Measurements from ENCODE around the gene PDE4B.
"Not testable (repeated sequence)": the region's sequence is repeated elsewhere in the genome, so short reads cannot be mapped to it uniquely, and the experiment has no call there.

The PDE4B gene

DNA sequence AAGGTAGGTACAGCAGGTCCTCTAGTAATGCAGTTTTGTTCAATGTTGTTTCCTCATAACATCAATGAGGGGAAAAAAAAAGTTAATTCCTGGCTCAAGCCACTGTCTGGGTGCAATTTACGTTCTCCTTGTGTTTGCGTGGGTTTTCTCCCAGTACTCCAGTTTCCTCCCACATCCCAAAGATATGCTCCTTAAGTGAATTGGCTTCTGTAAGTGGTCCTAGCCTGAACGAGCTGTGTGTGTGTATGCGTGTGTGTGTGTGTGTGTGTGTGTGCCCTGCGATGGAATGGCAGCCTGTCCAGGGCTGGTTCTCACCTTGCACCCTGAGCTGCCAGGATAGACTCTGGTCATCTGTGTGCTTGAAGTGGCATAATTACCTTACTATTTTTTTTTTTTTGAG lies 332.0 kb downstream of the PDE4B start:
- no peak for DNase-seq
- Histone ChIP-seq H3K4me3 (ENCODE audit: low read depth, low read length) (no peak overlapping the region), H3K27me3 (replicated peaks) (no peaks in the 10 kb centered on the region), H3K36me3 (replicated peaks) (no peaks in the 10 kb centered on the region), H3K27ac (no peak overlapping the region)
- in situ Hi-C loops (cut with HindIII; ENCODE audit: low pct_ligation_motif_present, low sequenced_read_pairs), result no loop called here
- TF ChIP-seq, protein P1, sequence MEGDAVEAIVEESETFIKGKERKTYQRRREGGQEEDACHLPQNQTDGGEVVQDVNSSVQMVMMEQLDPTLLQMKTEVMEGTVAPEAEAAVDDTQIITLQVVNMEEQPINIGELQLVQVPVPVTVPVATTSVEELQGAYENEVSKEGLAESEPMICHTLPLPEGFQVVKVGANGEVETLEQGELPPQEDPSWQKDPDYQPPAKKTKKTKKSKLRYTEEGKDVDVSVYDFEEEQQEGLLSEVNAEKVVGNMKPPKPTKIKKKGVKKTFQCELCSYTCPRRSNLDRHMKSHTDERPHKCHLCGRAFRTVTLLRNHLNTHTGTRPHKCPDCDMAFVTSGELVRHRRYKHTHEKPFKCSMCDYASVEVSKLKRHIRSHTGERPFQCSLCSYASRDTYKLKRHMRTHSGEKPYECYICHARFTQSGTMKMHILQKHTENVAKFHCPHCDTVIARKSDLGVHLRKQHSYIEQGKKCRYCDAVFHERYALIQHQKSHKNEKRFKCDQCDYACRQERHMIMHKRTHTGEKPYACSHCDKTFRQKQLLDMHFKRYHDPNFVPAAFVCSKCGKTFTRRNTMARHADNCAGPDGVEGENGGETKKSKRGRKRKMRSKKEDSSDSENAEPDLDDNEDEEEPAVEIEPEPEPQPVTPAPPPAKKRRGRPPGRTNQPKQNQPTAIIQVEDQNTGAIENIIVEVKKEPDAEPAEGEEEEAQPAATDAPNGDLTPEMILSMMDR (IDR thresholded peaks at IDR 0.05; ENCODE audit: low read depth, low read length, missing control alignments), result no peak

DNA sequence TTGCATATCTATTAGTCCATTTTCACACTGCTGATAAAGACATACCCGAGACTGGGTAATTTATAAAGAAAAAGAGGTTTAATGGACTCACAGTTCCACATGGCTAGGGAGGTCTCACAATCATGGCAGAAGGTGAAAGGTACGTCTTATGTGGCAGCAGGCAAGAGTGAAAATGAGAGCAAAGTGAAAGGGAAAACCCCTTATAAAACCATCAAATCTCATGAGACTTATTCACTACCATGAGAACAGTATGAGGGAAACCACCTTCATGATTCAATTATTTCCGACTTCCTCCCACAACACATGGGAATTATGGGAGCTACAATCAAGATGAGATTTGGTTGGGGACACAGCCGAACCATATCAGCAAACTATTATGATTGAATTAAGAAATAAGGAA lies 335.9 kb downstream of the PDE4B start:
- H3K27me3 ChIP-seq (replicated peaks); H3K36me3 ChIP-seq (replicated peaks); H3K4me3 ChIP-seq (ENCODE audit: low read depth, low read length); H3K27ac ChIP-seq; in situ Hi-C loops (cut with HindIII; ENCODE audit: low pct_ligation_motif_present, low sequenced_read_pairs); DNase-seq: not testable (repeated sequence)

DNA sequence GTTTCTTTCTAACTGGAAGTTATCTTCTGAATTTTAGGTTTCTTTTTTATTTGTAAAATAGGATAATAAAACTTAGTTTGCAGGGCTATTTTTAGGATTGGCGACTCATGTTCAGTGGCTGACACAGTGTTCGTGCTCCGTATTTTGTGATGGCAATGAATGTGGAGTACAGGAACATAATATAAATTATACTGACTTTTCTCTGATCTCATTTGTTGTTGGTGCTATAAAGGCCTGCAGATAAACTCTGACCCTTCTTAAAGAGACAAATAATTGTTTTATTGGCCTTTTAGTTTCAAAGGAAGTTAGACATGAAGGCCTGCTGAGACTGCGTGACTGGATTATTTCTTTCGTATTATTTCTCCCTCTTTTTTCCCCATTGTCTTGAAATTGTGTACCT lies 339.6 kb downstream of the PDE4B start:
- H3K27ac ChIP-seq, result no peak overlapping the region
- H3K27me3 ChIP-seq (replicated peaks), result no peaks in the 10 kb centered on the region
- in situ Hi-C loops (cut with HindIII; ENCODE audit: low pct_ligation_motif_present, low sequenced_read_pairs), result no loop called here
- no peaks in the 10 kb centered on the region for H3K36me3 ChIP-seq (replicated peaks)
- DNase-seq, result no peak
- TF ChIP-seq, protein P1 (IDR thresholded peaks at IDR 0.05; ENCODE audit: low read depth, low read length, missing control alignments), result no peak
- H3K4me3 ChIP-seq (ENCODE audit: low read depth, low read length), result no peak overlapping the region

DNA sequence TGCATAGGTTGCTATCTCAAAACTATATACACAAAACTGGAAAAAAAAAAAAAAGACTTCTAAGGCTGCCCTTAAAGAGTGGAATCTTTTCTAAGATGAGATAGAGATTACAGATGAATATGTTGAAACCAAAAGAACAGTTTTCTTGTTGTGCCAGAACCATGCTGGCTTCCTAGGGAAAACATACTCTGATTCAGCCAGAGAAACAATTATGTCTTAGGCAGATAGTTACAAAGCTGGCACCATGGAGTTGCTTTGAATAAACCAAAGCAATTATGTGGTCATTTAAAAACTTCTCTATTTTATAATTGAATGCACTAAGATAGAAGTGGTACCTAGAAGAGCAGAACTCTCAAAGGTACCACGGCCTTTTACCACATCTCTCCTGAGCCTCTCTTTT lies 341.3 kb downstream of the PDE4B start:
- no peak overlapping the region for H3K27ac ChIP-seq
- H3K4me3 ChIP-seq (ENCODE audit: low read depth, low read length), result no peak overlapping the region
- TF ChIP-seq, protein P1 (IDR thresholded peaks at IDR 0.05; ENCODE audit: low read depth, low read length, missing control alignments), result no peak
- in situ Hi-C loops (cut with HindIII; ENCODE audit: low pct_ligation_motif_present, low sequenced_read_pairs), result no loop called here
- no peaks in the 10 kb centered on the region for H3K27me3 ChIP-seq (replicated peaks)
- H3K36me3 ChIP-seq (replicated peaks), result no peaks in the 10 kb centered on the region
- no peak for DNase-seq

DNA sequence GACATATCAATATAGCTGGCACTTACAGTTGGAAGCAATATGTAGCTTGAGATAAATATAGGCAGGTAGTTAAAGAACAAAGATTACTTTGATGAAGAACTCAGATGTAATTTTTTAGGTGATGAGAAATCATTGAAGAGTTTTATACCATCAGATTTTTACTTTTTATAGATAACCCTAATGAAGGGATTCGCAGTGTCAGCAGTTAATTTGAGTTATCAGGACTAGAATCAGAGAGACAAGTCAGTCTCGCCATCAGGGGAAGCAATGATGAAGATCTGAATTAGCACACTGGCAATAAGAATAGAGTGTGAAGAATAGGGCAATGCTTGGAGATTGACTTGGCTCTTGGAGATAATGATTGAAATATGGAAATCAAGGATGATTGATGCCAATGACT lies 342.5 kb downstream of the PDE4B start:
- Histone ChIP-seq H3K36me3 (replicated peaks) (no peaks in the 10 kb centered on the region), H3K27ac (no peak overlapping the region), H3K4me3 (ENCODE audit: low read depth, low read length) (no peak overlapping the region), H3K27me3 (replicated peaks) (no peaks in the 10 kb centered on the region)
- in situ Hi-C loops (cut with HindIII; ENCODE audit: low pct_ligation_motif_present, low sequenced_read_pairs), result no loop called here
- DNase-seq, result no peak
- TF ChIP-seq, protein P1 (IDR thresholded peaks at IDR 0.05; ENCODE audit: low read depth, low read length, missing control alignments), result no peak

DNA sequence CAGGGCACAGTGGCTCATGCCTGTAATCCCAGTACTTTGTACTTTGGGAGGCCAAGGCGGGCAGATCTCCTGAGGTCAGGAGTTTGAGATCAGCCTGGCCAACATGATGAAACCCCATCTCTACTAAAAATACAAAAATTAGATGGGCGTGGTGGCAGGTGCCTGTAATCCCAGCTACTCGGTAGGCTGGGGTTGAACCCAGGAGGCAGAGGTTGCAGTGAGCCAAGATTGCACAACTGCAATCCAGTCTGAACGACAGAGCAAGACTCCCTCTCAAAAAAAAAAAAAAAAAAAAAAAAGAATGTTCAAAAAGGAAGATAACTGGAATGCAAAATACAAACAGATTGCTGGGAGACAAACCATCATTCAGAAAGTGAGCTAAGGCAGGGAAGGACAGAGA lies 343.7 kb downstream of the PDE4B start:
- H3K4me3 ChIP-seq (ENCODE audit: low read depth, low read length); DNase-seq; H3K27ac ChIP-seq; H3K36me3 ChIP-seq (replicated peaks); in situ Hi-C loops (cut with HindIII; ENCODE audit: low pct_ligation_motif_present, low sequenced_read_pairs); H3K27me3 ChIP-seq (replicated peaks): not testable (repeated sequence)

DNA sequence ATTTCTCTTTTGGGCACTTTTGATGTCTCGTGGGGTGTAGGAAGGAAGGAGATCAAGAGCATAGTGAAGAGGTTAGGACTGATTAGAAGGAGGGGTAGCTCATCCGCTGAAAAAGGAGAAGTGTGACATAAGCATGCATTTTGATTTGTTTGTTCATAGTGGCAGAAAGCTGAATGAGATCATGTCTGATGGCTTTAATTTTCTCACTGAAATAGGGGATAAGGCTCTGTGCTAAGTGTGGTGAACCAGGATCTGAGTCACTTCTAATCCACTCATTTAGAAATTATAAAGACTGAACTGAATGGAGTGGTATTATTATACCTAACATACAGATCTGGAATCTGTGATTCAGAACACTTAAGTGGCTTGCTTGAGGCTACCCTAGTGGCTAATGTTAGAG lies 344.5 kb downstream of the PDE4B start:
- H3K27ac ChIP-seq, result no peak overlapping the region
- TF ChIP-seq, protein P1 (IDR thresholded peaks at IDR 0.05; ENCODE audit: low read depth, low read length, missing control alignments), result no peak
- H3K27me3 ChIP-seq (replicated peaks), result no peaks in the 10 kb centered on the region
- H3K36me3 ChIP-seq (replicated peaks), result no peaks in the 10 kb centered on the region
- in situ Hi-C loops (cut with HindIII; ENCODE audit: low pct_ligation_motif_present, low sequenced_read_pairs), result no loop called here
- no peak overlapping the region for H3K4me3 ChIP-seq (ENCODE audit: low read depth, low read length)
- DNase-seq, result no peak
